HG03097 (cell line): ENCODE results near the gene CHST3.
"Not testable (repeated sequence)": the region's sequence is repeated elsewhere in the genome, so short reads cannot be mapped to it uniquely, and the experiment has no call there.

Experiments
- ATAC-seq: cut with Tn5 transposase; IDR thresholded peaks from one replicate; pipeline ENCODE4 v1.9.1; 2021; ENCODE audit not compliant: unreplicated experiment, low FRiP score

Gene CHST3, protein sequence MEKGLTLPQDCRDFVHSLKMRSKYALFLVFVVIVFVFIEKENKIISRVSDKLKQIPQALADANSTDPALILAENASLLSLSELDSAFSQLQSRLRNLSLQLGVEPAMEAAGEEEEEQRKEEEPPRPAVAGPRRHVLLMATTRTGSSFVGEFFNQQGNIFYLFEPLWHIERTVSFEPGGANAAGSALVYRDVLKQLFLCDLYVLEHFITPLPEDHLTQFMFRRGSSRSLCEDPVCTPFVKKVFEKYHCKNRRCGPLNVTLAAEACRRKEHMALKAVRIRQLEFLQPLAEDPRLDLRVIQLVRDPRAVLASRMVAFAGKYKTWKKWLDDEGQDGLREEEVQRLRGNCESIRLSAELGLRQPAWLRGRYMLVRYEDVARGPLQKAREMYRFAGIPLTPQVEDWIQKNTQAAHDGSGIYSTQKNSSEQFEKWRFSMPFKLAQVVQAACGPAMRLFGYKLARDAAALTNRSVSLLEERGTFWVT

DNA sequence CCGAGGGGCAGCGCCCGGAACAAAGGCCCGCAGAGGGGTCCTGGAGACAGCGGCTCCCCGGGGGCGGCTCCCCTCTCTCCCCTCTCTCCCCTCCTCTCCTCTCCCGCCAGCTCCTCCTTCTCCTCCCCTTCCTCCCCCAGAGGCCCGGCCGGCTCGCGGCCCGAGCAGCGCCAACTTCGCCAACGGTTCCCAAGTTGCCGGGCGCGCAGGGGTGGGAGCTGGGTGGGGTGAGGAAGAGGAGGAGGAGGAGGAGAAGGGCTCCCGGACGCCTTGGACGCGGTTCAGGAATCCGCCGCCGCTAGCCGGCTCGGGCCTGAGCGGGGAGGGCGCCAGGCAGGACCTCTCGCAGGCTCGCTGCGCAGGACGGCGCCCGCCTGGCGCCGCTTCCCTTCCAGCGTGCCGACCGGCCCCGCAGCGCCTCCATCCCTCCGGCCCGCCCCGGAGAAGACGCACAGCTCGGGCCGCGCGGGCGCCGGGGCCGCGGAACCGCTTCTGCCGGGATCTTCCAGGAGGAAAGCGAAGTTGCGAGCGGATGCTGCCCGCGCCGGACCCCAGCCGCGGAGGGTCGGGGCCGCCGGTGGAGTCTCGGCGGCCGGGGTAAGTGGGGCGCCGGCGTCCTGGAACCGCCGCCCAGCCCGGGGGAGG is at the start of gene CHST3:
CHST3 (plus strand) TSS at position 298 of the 645 bp plus-strand sequence. CDS start 41,448 bp downstream, outside the sequence.
- ATAC-seq = no peak

DNA sequence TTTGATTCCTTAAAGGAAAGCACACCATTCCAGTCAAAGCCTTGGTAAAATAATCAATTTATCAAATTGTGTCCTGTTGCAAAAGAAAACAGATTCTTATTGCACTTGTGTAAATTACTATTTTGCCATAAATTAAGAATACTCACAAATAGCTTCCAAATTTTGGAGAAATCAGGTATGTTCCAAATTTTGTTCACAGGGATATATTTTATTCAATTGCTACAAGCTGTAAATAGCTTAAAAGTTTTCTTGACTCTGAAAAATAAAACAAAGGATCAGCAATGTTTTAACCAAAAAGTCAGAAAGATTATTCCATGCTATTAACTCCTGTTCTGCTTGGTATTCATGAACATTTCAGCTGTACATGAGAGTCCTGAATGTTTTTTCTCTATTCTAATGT is 47.4 kb upstream of the CHST3 start:
- no peak for ATAC-seq

DNA sequence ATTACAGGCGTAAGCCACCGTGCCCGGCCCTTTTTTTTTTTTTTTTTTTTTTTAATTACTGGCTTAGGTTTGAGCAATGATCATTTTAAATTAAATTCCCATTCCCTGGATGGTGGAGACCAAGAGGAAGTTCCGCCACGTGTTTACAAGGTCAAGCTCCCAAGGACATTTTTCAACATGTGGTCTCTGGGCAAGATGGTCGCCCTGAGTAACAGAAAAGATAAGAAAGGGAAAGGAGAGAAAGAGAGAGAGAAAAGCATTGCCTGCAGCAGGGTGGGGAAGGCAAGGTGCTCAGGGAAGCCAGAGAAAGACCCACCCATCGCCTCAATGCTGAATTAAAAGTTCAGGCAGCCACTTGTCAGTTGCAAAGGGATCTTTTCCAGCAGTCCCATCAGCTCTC is 45.2 kb upstream of the CHST3 start:
- no peak for ATAC-seq

DNA sequence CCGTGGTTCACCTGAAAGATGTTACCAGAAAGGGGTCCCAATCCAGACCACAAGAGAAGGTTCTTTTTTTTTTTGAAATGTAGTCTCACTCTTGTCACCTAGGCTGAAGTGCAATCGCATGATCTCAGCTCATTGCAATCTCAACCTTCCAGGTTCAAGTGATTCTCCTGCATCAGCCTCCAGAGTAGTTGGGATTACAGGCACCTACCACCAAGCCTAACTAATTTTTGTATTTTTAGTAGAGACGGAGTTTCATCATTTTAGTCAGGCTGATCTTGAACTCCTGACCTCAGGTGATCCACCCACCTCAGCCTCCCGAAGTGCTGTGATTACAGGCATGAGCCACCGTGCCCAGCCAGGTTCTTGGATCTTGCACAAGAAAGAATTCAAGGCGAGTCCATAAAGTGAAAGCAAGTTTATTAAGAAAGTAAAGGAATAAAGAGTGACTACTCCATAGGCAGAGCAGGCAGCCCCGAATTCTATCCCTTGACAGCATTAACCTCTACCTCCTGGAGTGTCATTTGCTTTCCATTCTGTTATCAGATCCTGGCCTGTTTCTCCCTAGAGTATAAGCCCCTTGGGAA is 44.1 kb upstream of the CHST3 start:
- ATAC-seq = not testable (repeated sequence)

DNA sequence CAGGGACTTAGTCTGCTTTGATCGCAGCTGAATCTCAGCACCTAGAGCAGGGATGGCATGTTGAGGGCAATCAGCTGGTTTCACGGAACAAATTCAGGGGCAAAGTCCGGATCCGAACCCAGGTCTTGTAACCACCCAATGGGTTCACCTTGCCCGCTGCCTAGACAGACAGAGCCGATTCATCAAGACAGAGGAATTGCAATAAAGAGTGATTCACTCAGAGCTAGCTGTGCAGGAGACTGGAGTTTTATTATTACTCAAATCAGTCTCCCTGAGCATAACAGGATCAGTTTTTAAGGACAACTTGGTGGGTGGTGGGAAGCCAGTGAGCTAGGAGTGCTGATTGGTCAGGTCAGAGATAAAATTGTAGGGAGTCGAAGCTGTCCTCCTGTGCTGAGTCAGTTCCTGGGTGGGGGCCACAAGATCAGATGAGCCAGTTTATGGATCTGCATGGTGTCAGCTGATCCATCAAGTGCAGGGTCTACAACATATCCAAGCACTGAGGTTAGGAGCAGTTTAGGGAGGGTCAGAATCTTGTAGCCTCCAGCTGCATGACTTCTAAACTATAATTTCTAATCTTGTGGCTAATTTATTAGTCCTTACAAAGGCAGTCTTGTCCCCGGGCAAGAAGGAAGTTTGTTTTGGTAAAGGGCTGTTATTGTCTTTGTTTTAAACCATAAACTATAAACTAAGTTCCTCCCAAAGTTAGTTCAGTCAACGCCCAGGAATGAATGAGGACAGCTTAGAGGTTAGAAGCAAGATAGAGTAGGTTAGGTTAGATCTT is 43.5 kb upstream of the CHST3 start:
- ATAC-seq = no peak

DNA sequence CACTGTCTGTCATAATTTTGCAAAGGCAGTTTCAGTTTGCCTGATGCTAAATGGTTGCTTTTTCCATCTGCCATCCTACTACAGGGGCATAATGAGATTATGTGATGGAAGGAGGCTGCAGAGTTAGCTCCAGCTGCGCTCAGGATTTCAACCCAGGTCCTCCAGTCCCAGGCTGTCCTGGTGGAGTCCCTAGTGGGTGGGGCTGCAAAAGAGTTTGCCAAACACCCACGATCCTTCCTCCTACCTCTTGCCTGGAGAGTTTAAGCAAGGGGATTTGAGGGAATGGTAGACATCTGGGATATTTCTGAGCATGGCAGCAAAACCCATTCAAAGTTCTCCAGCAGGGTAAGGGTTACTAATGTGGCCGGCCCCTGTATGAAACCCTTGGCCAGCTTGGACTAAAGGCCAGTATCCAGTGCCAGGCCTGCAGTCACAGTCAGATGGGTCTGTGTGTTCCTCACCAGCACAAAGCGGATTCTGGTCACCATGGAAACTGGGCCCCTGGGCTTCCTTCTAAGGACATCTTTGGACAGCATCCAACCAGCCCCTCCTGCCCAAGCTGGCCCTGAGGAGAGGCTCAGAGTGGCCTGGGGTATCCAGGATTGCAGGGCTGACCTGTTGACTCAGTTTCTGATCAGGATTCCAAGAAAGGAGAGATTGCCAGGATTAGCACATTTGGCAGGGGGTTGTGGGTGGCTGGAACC is 42.7 kb upstream of the CHST3 start:
- no peak for ATAC-seq

DNA sequence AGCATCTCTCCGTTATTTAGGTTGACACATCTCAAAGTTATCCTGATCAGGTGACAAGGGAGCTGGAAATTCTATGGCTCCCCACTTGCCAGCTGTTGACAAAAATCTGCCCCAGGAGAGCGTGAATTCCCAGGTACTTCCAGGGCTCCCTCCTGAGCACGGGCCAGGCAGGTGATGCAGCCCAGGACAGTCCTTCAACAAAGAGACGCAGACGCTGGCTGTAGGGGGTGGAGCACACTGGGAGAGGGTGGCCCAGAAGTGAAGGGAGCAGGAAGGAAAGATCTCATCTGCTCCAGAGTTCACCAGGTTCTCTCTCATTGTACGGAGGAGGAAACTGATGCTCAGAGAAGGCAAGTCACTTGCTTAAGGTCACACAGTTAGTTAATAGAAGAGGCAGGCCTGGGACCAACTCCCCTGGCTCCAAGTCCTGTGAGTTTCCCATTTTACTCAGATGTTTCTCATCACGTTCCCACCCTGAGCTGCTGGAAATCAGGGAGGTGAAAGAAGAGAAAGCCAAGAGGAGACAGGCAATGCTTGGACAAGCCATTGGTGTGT is 41.0 kb upstream of the CHST3 start:
- ATAC-seq = no peak

DNA sequence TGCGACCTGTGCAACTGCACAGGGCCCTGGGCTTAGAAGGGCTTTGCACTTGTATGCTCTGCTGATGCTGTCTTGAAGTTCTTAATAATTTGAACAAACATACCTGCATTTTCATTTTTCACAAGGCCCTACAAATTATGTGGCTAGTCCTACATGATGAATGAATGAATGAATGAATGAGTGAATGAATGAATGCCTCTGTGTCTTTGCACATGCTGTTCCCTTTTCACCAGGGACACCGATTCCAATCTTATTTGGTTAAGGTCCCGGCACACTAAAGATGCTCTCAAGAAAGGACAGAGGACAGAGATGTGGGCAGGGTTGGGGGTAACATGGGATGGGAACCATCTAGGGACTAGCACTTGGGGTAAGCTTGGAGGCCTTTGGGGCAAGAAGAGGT is 39.4 kb upstream of the CHST3 start:
- no peak for ATAC-seq

DNA sequence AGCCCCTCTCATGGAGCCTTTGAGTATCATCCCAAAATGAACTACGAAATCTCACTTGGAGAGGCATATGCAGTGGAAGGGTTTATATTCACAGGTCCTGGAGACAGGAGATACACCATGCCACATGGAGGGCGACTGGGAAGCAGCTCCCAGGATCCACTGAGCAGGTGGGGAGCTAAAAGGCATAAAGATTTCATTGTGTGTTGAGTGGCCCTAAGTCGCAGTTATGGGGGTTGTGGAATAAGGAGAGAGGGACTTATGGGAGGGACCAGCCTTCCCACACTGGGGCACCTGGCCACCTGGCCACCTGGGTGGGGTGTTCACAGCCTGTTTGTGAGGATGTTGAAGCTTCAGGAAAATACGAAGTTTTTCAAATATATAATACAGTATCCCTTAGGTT is 37.0 kb upstream of the CHST3 start:
- ATAC-seq = no peak

DNA sequence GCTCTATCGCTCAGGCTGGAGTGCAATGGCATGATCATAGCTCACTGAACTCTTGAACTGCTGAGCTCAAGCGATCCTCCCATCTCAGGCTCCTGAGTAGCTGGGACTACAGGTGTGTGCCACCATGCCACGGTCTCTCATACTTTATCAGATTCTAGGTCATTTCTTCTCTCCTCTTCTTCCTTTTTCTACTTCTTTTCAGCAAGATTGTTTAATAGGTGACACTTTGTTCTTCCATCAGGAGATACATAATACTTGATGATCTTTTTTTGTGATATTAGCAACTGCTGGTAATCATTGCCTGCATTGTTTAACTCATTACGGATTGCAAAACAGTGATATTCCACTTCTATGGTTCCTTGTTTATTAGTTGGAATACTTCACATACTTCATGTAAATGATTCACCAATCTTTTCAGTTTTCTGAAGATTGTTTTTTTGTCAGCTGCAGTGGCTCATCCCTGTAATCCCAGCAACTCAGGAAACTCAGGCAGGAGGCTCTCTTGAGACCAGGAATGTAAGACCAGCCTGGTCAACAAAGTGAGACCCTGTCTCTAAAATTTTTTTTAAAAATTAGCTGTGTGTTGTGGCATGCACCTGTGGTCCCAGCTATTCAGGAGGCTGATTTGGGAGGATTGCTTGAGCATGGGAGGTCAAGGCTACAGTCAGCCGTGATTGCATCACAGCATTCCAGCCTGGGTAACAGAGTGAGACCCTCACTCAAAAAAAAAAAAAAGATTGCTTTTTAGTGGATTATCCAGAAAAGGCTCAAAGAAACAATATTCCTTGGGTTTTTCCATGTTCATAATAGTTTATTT is 36.2 kb upstream of the CHST3 start:
- no peak for ATAC-seq

DNA sequence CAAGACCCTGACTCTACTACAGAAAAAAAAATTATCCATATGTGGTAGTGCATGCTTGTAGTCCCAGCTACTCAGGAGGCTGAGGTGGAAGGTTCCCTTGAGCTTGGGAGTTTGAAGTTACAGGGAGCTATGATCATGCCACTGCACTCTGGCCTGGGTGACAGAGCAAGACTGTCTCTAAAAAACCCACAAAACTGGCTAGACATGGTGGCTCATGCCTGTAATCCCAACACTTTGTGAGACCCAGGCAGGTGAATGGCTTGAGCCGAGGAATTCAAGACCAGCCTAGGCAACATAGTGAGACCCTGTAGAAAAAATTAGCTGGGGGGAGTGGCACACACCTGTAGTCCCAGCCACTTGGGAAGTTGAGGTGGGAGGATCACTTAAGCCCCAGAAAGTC is 32.9 kb upstream of the CHST3 start:
- no peak for ATAC-seq

DNA sequence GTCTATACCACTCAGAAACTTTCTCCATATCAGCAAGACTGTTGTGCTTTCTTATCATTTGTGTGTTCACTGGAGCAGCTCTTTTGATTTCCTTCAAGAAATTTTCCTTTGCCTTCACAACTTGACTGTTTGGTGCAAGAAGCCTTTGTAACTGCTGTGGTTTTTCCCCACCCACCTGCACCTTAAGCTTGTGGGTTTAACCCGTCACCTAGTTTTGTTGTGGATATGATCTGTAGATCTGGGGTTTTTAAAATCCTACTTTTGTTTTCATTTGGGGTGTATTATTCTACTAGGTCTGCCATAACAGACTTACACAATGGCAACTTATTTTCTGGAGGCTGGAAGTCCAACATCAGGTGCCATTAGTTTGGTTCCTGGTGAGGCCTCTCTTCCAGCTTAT is 30.5 kb upstream of the CHST3 start:
- no peak for ATAC-seq

DNA sequence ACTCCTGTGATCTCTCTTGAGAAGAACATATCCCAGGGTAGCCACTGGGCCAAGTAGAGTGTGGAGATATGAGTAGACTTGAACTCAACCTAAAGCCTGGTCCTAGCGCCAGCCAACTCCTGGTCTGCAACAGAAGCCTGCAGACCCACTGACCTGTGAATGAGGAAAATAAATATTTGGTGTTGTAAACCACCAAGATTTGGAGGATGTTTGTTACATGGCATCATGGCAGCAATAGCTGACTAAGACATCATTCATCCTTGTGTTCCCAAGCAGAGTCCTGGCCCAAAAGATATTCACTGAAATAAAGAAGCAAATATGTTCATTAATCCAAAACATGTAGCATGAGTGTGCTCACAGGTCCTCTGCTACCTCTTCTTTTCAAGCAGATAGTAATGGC is 26.0 kb upstream of the CHST3 start:
- ATAC-seq = no peak

DNA sequence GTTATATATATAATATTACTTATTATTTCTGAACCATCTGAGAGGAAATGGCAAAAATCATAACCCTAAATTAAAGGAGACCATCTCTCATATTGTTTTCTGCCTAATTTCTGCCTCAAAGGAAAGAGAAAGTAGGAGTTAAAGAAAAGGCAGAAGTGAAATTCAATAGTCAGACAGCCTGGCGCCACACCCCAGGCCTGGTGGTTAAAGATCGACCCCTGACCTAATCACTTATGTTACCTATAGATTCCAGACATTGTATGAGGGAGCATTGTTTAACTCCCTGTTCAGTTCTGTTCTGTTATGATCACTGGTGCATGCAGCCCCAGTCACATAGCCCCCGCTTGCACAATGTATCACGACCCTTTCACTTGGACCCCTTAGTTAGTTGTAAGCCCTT is 24.9 kb upstream of the CHST3 start:
- no peak for ATAC-seq

DNA sequence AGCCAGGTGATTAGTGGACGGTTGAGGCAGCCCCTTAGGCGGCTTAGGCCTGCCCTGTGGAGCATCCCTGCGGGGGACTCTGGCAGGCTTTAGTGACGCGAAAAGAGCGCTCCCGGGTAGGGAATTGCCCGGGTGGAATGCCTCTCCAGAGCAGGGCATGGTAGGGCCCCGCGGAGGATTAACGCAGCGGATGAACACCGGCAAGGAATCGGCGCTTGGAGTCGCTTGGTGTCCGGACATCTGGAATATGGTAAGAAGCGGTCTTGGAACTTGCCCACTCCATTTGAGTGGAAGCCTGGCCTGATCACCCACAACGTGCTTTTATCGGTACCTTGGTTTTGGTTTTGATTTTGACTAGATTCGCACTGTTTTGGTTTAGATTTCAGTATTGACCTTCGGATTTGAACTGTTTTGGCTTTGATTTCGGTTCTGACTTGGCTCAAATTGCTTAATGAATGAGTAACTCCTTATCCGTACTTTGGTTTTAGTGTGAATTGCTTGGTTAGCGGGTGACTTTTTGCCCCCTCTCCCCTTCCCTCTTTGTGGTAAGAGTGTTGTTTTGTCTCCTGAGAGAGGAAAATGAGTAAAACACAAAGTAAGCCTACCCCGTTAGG is 24.2 kb upstream of the CHST3 start:
- ATAC-seq = no peak

DNA sequence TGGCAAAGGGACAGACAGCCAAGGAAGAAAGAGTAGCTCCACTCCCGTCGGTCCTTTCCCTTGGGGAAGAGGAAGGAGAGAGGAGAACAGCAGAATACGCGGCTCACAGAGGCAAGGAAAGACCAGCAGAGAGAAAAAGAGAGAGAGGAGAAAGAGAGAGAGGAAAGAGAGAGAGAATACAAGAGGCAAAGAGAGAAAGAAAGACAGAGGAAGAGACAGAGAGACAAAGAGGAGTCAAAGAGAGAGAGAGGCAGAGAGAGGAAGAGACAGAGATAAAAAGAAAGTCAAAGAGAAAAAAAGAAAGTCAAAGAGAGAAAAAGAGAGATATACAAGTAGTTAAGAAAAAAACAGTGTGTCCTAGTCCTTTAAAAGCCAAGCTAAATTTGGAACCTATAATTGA is 23.4 kb upstream of the CHST3 start:
- no peak for ATAC-seq

DNA sequence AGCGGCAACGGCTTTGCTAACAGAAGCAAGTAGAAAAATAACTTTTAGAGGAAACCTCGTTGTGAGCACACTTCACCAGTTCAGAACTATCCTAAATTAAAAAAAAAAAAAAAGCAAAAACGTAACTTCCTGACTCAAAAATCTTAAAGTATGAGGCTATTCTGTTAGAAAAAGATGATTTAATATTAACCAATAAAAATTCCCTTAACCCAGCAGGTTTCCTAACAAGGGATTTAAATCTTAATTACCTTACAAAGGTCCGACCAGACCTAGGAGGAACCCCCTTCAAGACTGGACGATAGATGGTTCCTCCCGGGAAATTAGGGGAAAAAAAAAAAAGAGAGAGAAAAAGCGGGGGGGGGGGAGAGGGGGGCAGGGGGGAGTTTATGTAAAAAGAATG is 22.9 kb upstream of the CHST3 start:
- ATAC-seq = no peak

DNA sequence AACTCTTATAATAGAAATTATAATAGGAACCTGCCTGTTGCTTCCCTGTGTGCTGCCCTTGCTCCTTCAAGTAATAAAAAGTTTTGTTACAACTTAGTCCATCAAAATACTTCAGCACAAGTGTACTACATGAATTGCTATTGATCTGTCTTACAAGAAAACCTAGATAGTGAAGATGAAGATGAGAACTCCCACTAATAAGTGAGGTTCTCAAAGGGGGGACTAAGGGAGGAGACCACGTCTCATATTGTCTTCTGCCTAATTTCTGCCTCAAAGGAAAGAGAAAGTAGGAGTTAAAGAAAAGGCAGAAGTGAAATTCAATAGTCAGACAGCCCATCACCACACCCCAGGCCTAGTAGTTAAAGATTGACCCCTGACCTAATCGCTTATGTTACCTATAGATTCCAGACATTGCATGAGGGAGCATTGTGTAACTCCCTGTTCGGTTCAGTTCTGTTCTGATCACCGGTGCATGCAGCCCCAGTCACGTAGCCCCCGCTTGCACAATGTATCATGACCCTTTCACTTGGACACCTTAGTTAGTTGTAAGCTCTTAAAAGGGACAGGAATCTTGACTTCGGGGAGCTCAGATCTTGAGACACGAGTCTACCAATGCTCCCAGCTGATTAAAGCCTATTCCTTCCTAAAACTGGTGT is 18.2 kb upstream of the CHST3 start:
- ATAC-seq = no peak
